Large intestine (tissue), 3 donors: ENCODE measurements around the gene EDEM1. TPM values are rescaled to one million over a fixed set of nuclear protein-coding genes. Genes with fewer than 3 reads are reported as not detected.

ENCODE experiments used
- DNase-seq, 2 donors: peaks; one replicate each; pipeline versions ENCODE4 v3.0.0 to v3.0.0-alpha.2; 2013
- H3K27ac ChIP-seq: one replicate; pipeline ENCODE4 v1.5.1; 2013; ENCODE audit warnings: low read length
- H3K27me3 ChIP-seq: 2 replicates; pipeline ENCODE4 v1.6.1; 2013; ENCODE audit warnings: low read length; ENCODE audit not compliant: control insufficient read depth, insufficient read depth
- H3K36me3 ChIP-seq: 2 replicates; pipeline ENCODE4 v1.6.1; 2013; ENCODE audit warnings: low read length; ENCODE audit not compliant: control insufficient read depth, insufficient read depth
- H3K4me1 ChIP-seq: one replicate; pipeline ENCODE4 v1.6.1; 2013; ENCODE audit warnings: low read length; ENCODE audit not compliant: control insufficient read depth, insufficient read depth
- H3K4me3 ChIP-seq: one replicate; pipeline ENCODE4 v1.5.1; 2013; ENCODE audit warnings: low read length
- H3K9me3 ChIP-seq: one replicate; pipeline ENCODE4 v1.6.1; 2013; ENCODE audit warnings: mild to moderate bottlenecking, low read depth, low read length, moderate library complexity; ENCODE audit not compliant: control insufficient read depth
- WGBS: methylation state at CpG from one replicate; pipeline ENCODE4 v1.1.5; 2013; ENCODE audit warnings: low lambda C conversion rate; ENCODE audit not compliant: insufficient coverage; 5-methylcytosine and 5-hydroxymethylcytosine counted together
- polyA plus RNA-seq: library from polyadenylated mRNA; unstranded; fragments of 120-200 nt; gene quantifications from one replicate; pipeline ENCODE4 v1.2.1, GENCODE V29; 2013

The EDEM1 gene
- polyA plus RNA-seq, 1 donor: 22.2 TPM

GRCh38 chr3:5188419-5189221 is 1.1 kb downstream of the EDEM1 start:
- WGBS: no CpG with 5 or more reads among the region's 26 CpGs
- Histone ChIP-seq H3K27me3 (no peaks in the 10 kb centered on the region), H3K9me3 (no peaks in the 10 kb centered on the region), H3K4me1 (peaks cover 8% of the 10 kb centered on the region), H3K27ac (peak overlapping the region; percentile 91), H3K36me3 (peaks cover 3% of the 10 kb centered on the region), H3K4me3 (peak overlapping the region; percentile 97)
- peak; percentile 57 to 75 for DNase-seq

- Histone ChIP-seq H3K4me1 (peaks cover 8% of the 10 kb centered on the region), H3K27ac (no peak overlapping the region), H3K36me3 (peaks cover 6% of the 10 kb centered on the region), H3K4me3 (no peak overlapping the region), H3K9me3 (no peaks in the 10 kb centered on the region), H3K27me3 (no peaks in the 10 kb centered on the region)
- DNase-seq: no peak
- 60% methylated on average over 3 of the region's 7 CpGs for whole genome bisulfite sequencing
Measured at GRCh38 chr3:5190147-5190791, 2.8 kb downstream of the EDEM1 start.

GRCh38 chr3:5191555-5192304 is 4.2 kb downstream of the EDEM1 start:
- DNase-seq: no peak
- no peaks in the 10 kb centered on the region for H3K27me3 ChIP-seq
- no peaks in the 10 kb centered on the region for H3K9me3 ChIP-seq
- H3K4me1 ChIP-seq: peaks cover 8% of the 10 kb centered on the region
- H3K27ac ChIP-seq: no peak overlapping the region
- H3K4me3 ChIP-seq: no peak overlapping the region
- 75% methylated on average over 2 of the region's 5 CpGs for WGBS
- H3K36me3 ChIP-seq: peaks cover 8% of the 10 kb centered on the region

GRCh38 chr3:5192571-5193365 is 5.3 kb downstream of the EDEM1 start:
- 100% methylated on average over 1 of the region's 3 CpGs for WGBS
- Histone ChIP-seq H3K4me1 (peaks cover 8% of the 10 kb centered on the region), H3K36me3 (peaks cover 8% of the 10 kb centered on the region), H3K27me3 (no peaks in the 10 kb centered on the region), H3K4me3 (no peak overlapping the region), H3K27ac (no peak overlapping the region), H3K9me3 (no peaks in the 10 kb centered on the region)
- no peak for DNase-seq

- 80% methylated on average over 1 of the region's 2 CpGs for WGBS
- Histone ChIP-seq H3K27ac (peak overlapping the region; percentile 40), H3K27me3 (no peaks in the 10 kb centered on the region), H3K36me3 (peaks cover 12% of the 10 kb centered on the region), H3K4me3 (no peak overlapping the region), H3K9me3 (no peaks in the 10 kb centered on the region), H3K4me1 (peaks cover 3% of the 10 kb centered on the region)
- DNase-seq: no peak
Measured at GRCh38 chr3:5194341-5194740, 6.8 kb downstream of the EDEM1 start.

- 90% methylated on average over 1 of the region's 2 CpGs for WGBS
- DNase-seq: peak; percentile 73 to 75
- H3K4me1 ChIP-seq: peaks cover 3% of the 10 kb centered on the region
Measured at GRCh38 chr3:5194801-5195509, 7.4 kb downstream of the EDEM1 start.

GRCh38 chr3:5195605-5196004 is 8.1 kb downstream of the EDEM1 start:
- H3K4me1 ChIP-seq: no peaks in the 10 kb centered on the region
- H3K4me3 ChIP-seq: no peak overlapping the region
- no peak overlapping the region for H3K27ac ChIP-seq
- H3K36me3 ChIP-seq: peaks cover 20% of the 10 kb centered on the region
- no peak for DNase-seq
- no peaks in the 10 kb centered on the region for H3K9me3 ChIP-seq
- H3K27me3 ChIP-seq: no peaks in the 10 kb centered on the region
- 60% methylated on average over 1 of the region's 2 CpGs for WGBS

More at GRCh38 chr3:5194801-5195509, 7.4 kb downstream of the EDEM1 start:
- Histone ChIP-seq H3K9me3 (no peaks in the 10 kb centered on the region), H3K27ac (peak overlapping the region; percentile 40), H3K27me3 (no peaks in the 10 kb centered on the region), H3K36me3 (peaks cover 17% of the 10 kb centered on the region), H3K4me3 (no peak overlapping the region)

- WGBS: 80% methylated on average over 1 of the region's 4 CpGs
- no peaks in the 10 kb centered on the region for H3K9me3 ChIP-seq
- peaks cover 30% of the 10 kb centered on the region for H3K36me3 ChIP-seq
- no peaks in the 10 kb centered on the region for H3K27me3 ChIP-seq
- H3K27ac ChIP-seq: no peak overlapping the region
- H3K4me3 ChIP-seq: no peak overlapping the region
- H3K4me1 ChIP-seq: no peaks in the 10 kb centered on the region
- no peak for DNase-seq
Measured at GRCh38 chr3:5197022-5197421, 9.5 kb downstream of the EDEM1 start.

GRCh38 chr3:5197470-5198312 is 10.2 kb downstream of the EDEM1 start:
- no peak overlapping the region for H3K27ac ChIP-seq
- no peaks in the 10 kb centered on the region for H3K9me3 ChIP-seq
- no peak overlapping the region for H3K4me3 ChIP-seq
- no peaks in the 10 kb centered on the region for H3K27me3 ChIP-seq
- H3K4me1 ChIP-seq: no peaks in the 10 kb centered on the region
- peaks cover 36% of the 10 kb centered on the region for H3K36me3 ChIP-seq
- no peak for DNase-seq
- WGBS: no CpG with 5 or more reads among the region's 8 CpGs
